Fibroblast of villous mesenchyme (primary cell): ENCODE data around the gene CDH22. TPM values are rescaled to one million over a fixed set of nuclear protein-coding genes. Genes with fewer than 3 reads are reported as not detected.

ENCODE experiments used
- DNase-seq: peaks from one replicate; pipeline ENCODE4 v3.0.0-alpha.2; 2010; ENCODE audit warnings: low read depth
- H3K4me3 ChIP-seq: 2 replicates; pipeline ENCODE4 v1.5.1; 2011; ENCODE audit warnings: low read depth, mild to moderate bottlenecking, low read length
- total RNA-seq: library from RNA; depleted of rRNA; stranded (reverse); fragments of >200 nt; gene quantifications from 2 replicates; pipeline ENCODE4 v1.2.3, GENCODE V29; 2012
- TF ChIP-seq, protein P1 (sequence below): IDR thresholded peaks from 2 replicates; pipeline ENCODE4 v1.5.1; 2012; ENCODE audit warnings: low read depth, mild to moderate bottlenecking, low read length; ENCODE audit not compliant: insufficient read depth

CDH22 gene
- total RNA-seq, 1 donor: not detected

DNA sequence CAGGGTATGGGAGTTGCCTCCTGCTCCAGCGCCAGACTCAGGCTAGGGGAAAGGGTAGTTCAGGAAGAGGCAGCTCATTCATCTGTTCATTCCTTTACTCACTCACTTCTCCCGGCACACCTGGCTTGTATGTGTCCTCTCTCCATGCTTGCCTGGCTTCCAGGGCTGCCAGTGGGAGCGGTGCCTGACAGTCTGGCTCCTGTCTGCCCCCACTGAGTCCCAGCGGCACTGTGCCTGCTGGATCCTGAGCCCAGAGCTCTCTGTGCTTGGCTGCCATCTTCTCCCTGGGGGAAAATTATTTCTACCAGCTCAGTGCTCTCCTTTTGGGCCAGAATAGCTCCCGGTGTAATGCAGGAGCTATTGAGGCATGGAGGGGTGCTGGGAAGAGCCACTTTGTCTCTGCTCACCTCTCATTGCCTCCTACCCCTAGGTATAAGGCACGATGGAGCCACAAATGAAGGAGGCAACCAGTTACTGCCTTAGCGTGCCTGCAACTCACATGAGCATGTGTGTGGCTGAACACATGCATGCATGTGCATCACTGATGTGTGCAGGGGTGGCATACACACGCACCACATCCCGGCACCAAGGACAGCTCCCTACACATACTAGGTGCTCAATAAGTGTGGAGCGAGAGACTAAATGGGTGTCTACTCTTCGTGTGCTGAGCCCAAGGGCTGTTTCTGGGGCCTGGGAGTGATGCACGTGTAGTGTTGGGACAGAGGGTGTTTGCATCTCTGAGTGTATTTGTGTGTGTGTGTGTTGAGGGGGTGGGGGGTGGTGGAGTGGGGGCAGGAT, 46.6 kb downstream of the CDH22 start:
- no peak overlapping the region for H3K4me3 ChIP-seq
- TF ChIP-seq, protein P1, sequence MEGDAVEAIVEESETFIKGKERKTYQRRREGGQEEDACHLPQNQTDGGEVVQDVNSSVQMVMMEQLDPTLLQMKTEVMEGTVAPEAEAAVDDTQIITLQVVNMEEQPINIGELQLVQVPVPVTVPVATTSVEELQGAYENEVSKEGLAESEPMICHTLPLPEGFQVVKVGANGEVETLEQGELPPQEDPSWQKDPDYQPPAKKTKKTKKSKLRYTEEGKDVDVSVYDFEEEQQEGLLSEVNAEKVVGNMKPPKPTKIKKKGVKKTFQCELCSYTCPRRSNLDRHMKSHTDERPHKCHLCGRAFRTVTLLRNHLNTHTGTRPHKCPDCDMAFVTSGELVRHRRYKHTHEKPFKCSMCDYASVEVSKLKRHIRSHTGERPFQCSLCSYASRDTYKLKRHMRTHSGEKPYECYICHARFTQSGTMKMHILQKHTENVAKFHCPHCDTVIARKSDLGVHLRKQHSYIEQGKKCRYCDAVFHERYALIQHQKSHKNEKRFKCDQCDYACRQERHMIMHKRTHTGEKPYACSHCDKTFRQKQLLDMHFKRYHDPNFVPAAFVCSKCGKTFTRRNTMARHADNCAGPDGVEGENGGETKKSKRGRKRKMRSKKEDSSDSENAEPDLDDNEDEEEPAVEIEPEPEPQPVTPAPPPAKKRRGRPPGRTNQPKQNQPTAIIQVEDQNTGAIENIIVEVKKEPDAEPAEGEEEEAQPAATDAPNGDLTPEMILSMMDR: no peak

DNA sequence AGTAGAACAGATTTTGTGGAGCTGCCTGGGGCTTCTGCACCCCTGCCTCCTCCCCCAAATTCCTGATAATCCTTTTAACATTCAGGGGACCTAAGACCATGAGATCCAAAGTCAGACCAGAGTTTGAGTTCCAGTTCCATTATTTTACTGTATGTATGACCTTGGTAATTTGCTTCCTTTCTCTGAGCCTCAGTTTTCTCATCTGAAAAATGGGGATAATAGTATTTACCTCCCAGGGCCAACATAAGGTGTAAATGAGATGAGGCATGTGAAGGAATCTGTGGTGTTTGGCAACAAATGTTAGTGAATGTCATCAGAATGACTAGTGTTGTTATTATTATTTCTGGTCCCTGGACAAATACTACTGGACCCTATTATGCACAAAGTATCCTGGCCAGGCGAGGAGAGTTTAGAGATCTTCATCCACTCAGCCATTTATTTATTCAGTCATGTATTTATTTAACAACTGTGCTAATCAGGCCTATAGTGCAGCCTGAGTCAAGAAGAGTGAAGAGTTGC, 47.3 kb downstream of the CDH22 start:
- TF ChIP-seq, protein P1: no peak
- H3K4me3 ChIP-seq: no peak overlapping the region
- DNase-seq: no peak

More for the DNA sequence above, 46.6 kb downstream of the CDH22 start:
- no peak for DNase-seq

DNA sequence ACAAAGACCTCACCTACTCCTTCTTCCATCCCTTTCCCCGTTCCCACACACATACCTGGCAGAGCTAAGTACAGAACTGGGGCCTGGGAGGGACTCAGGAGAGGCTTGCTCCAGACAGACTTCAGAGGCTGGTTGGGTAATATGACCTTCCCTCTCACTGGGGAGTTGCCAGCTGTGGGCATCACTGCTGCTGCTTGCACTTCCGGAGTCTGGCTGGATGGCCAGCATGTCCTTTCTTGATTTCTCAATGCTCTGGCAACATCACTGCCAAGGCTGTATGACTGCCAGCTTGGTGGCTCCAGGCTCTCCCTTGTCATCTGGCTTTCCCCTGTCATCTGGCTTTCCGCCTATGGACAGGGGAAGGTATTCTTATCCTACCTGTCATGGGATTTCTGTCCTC, 47.8 kb downstream of the CDH22 start:
- no peak overlapping the region for H3K4me3 ChIP-seq
- TF ChIP-seq, protein P1: no peak
- DNase-seq: no peak

DNA sequence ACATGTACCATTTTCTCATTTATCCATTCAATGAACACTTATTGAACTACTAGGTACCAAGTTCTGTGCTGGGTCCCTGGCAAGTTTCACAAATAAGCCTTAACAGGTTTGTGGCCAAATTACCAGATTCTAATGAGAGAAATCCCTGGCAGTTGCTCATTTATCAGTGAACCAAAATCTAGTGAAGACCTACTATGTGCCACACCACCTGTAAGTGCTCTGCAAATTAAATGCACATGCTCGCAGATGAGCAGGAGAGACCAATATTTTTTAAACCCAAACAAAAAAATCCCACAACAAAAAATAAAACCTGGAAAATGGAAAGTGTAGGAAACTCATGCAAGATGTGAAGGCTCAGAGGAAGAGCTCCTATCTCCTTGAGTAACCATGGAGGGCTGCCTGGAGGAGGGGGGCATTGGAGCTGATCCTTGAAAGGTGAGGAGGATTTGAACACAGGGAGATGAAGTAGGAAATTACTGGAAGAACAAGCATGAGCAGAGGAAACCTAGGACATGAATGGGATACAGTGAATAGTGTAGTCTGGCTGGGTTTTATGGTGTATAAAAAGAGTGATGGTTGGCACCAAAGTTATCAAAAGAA, 48.9 kb downstream of the CDH22 start:
- no peak for DNase-seq
- TF ChIP-seq, protein P1: no peak
- H3K4me3 ChIP-seq: no peak overlapping the region

DNA sequence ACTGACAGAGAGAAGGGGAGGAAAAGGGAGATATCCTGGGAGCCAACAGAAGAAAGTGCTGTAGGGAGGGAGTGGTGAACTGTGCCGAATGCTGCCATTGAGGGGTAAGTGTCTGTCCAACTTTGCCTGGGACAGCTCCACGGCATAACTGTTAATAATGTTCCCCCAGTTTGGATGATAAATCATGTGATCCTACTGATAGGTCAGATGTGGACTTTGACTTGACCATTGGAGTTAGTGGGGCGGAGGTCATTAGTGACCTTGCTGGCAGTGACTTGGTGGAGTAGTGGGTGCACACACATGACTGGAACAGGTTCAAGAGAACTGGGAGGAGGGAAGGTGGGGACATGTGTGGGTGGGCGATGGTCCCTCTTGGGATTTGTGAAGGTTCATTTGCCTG, 50.4 kb downstream of the CDH22 start:
- TF ChIP-seq, protein P1: no peak
- no peak overlapping the region for H3K4me3 ChIP-seq
- DNase-seq: no peak

DNA sequence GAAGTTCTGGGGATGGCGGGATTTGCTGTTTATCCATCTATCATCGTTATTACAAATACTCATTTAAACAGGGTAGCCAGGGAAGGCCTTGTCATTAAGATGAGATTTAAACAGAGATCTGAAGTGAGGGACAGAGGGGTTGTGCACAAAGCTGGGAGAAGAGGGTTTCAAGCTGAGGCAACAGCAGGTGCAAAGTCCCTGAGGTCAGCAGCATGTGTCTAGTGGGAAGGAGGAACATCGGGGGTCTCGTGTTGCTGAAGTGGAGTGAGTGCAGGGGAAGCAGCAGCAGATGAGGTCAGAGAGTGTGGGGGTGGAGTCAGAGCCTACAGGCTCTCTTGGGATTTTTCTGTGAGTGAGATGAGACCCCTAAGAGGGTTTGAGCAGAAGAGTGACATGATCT, 52.0 kb downstream of the CDH22 start:
- TF ChIP-seq, protein P1: no peak
- DNase-seq: no peak
- no peak overlapping the region for H3K4me3 ChIP-seq
